ENCODE measurements around the gene FZD10. TPM values are rescaled to one million over a fixed set of nuclear protein-coding genes. Genes with fewer than 3 reads are reported as not detected.

FZD10 gene
- total RNA-seq, 1 experiment from 2014 or later: not detected

GRCh38 chr12:130160306-130160705 is 2.0 kb upstream of the FZD10 start:
- ChIA-PET CTCF (no interaction called here), POLR2A (no interaction called here)
- Histone ChIP-seq H3K27ac (ENCODE audit: low read length) (no peak overlapping the region), H3K36me3 (ENCODE audit: control insufficient read depth, insufficient read depth, low read length) (no peaks in the 10 kb centered on the region), H3K4me1 (ENCODE audit: control insufficient read depth, insufficient read depth, low read length) (no peaks in the 10 kb centered on the region), H3K27me3 (ENCODE audit: control insufficient read depth, insufficient read depth, low read length) (peaks cover 8% of the 10 kb centered on the region; the same call in 1 of the 2 replicates), H3K9me3 (ENCODE audit: control insufficient read depth, insufficient read depth, low read depth, low read length) (no peaks in the 10 kb centered on the region), H3K4me3 (ENCODE audit: low read depth in 2 of 2, low read length in 2 of 2) (no peak overlapping the region)
- in situ Hi-C loops (cut with HindIII; ENCODE audit: low pct_unique_long_range_greater_than_20kb, low sequenced_read_pairs): no loop called here
- TF ChIP-seq SIN3A (IDR thresholded peaks at IDR 0.05; ENCODE audit: borderline replicate concordance, insufficient read depth, low read depth, low read length) (no peak), REST (IDR thresholded peaks at IDR 0.05; ENCODE audit: insufficient read depth in 1 of 2, low read depth in 2 of 2, low read length in 1 of 2) (no peak), CTCF (IDR thresholded peaks at IDR 0.05) (no peak), POLR2AphosphoS5 (IDR thresholded peaks at IDR 0.05; ENCODE audit: low read depth, low read length) (no peak), TCF7L2 (IDR thresholded peaks at IDR 0.05; ENCODE audit: low read depth, low read length) (no peak)
- ATAC-seq (no peak), DNase-seq (ENCODE audit: low read depth, low spot score) (no peak)
- BruUV-seq (replicated peaks): no TSS peak
- intact Hi-C loops (cut with micrococcal nuclease; ENCODE audit: unreplicated experiment): no loop called here

- BruUV-seq (replicated peaks): no TSS peak
- no peak overlapping the region for H3K27ac ChIP-seq (ENCODE audit: low read length)
- H3K4me3 ChIP-seq (ENCODE audit: low read depth in 2 of 2, low read length in 2 of 2): no peak overlapping the region
- ATAC-seq (no peak), DNase-seq (ENCODE audit: low read depth, low spot score) (no peak)
- no peaks in the 10 kb centered on the region for H3K4me1 ChIP-seq (ENCODE audit: control insufficient read depth, insufficient read depth, low read length)
- intact Hi-C loops (cut with micrococcal nuclease; ENCODE audit: unreplicated experiment) (no loop called here), in situ Hi-C loops (cut with HindIII; ENCODE audit: low pct_unique_long_range_greater_than_20kb, low sequenced_read_pairs) (no loop called here)
- CTCF ChIA-PET: no interaction called here
- no peaks in the 10 kb centered on the region for H3K9me3 ChIP-seq (ENCODE audit: control insufficient read depth, insufficient read depth, low read depth, low read length)
- peaks cover 5% of the 10 kb centered on the region for H3K27me3 ChIP-seq (ENCODE audit: control insufficient read depth, insufficient read depth, low read length)
- TF ChIP-seq REST (IDR thresholded peaks at IDR 0.05; ENCODE audit: insufficient read depth in 1 of 2, low read depth in 2 of 2, low read length in 1 of 2): no peak
- no peaks in the 10 kb centered on the region for H3K36me3 ChIP-seq (ENCODE audit: control insufficient read depth, insufficient read depth, low read length)
- POLR2A ChIA-PET: no interaction called here
These were observed 1.5 kb upstream of the FZD10 start for GRCh38 chr12:130160711-130161231.
